Measurements from ENCODE around the gene SLC16A14. TPM values are rescaled to one million over a fixed set of nuclear protein-coding genes. Genes with fewer than 3 reads are reported as not detected.
"Not testable (repeated sequence)": the region's sequence is repeated elsewhere in the genome, so short reads cannot be mapped to it uniquely, and the experiment has no call there.

SLC16A14 gene, protein sequence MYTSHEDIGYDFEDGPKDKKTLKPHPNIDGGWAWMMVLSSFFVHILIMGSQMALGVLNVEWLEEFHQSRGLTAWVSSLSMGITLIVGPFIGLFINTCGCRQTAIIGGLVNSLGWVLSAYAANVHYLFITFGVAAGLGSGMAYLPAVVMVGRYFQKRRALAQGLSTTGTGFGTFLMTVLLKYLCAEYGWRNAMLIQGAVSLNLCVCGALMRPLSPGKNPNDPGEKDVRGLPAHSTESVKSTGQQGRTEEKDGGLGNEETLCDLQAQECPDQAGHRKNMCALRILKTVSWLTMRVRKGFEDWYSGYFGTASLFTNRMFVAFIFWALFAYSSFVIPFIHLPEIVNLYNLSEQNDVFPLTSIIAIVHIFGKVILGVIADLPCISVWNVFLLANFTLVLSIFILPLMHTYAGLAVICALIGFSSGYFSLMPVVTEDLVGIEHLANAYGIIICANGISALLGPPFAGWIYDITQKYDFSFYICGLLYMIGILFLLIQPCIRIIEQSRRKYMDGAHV
- under 1 TPM in 1 of 2 donors, not detected in 1; 0.23 TPM for total RNA-seq
- 0.23 to 0.46 reads per million in 2 donors for total RNA-seq

DNA sequence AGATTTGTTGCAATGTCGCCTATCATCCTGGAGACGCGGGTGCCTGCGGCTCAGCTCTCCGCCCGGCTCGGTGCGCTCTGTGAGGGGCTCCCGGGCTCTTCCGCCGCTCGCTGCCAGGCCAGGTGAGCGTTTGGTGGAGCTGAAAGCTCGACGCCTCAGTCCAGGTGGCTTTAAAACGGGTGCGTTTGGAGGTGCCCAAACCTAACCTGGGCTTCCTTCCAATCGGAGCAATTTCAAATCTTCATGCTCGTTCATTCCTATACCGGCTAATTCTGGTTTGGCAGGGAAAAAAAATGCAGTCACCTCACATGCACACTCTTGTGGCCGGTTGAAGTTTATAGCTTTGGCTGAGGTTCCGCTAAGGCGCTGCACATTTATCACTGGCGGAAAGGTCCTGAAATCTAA is at the start of gene SLC16A14:
Gene SLC16A14, minus strand, starts transcription at position 274 of the 405 bp plus-strand sequence. CDS start 9,572 bp downstream, outside the sequence.
- Mint-ChIP-seq H3K4me1 (peaks cover 20% of the 10 kb centered on the region), H3K27ac (peak within 1 kb of the TSS; percentile 72)

GRCh38 chr2:230106771-230107170 is 38.0 kb upstream of the SLC16A14 start:
- Mint-ChIP-seq H3K27me3 (no peaks in the 10 kb centered on the region), H3K27ac (no peak overlapping the region), H3K4me3 (no peak overlapping the region), H3K4me1 (no peaks in the 10 kb centered on the region), H3K36me3 (ENCODE audit: low read depth) (peaks cover 3% of the 10 kb centered on the region)
- no peak for DNase-seq
- peaks cover 9% of the 10 kb centered on the region for H3K9me3 ChIP-seq (ENCODE audit: control insufficient read depth, low read length, poor library complexity, severe bottlenecking)
- no peak for ATAC-seq

More for the DNA sequence above, at the start of gene SLC16A14:
- peaks cover 24% of the 10 kb centered on the region for H3K27me3 Mint-ChIP-seq
- H3K36me3 Mint-ChIP-seq (ENCODE audit: low read depth): peaks cover 4% of the 10 kb centered on the region
- peak in 1 of 3 donors; percentile 20 for DNase-seq
- no peaks in the 10 kb centered on the region for H3K9me3 ChIP-seq (ENCODE audit: control insufficient read depth, low read length, poor library complexity, severe bottlenecking)
- H3K4me3 Mint-ChIP-seq: peak within 1 kb of the TSS; percentile 94
- ATAC-seq: peak; percentile 24

DNA sequence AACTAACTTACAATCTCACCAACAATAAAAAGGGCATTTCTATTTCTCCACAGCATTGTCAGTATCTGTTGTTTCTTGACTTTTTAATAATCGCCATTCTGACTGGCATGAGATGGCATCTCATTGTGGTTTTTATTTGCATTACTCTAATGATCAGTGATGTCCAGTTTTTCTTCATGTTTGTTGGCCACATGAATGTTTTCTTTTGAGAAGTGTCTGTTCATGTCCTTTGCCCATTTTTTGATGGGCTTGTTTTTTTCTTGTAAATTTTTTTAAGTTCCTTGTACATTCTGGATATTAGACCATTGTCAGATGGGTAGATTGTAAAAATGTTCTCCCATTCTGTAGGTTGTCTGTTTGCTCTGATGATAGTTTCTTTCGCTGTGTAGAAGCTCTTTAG is 33.2 kb upstream of the SLC16A14 start:
- H3K36me3 Mint-ChIP-seq (ENCODE audit: low read depth); H3K4me3 Mint-ChIP-seq; H3K4me1 Mint-ChIP-seq; H3K9me3 ChIP-seq (ENCODE audit: control insufficient read depth, low read length, poor library complexity, severe bottlenecking); H3K27ac Mint-ChIP-seq; H3K27me3 Mint-ChIP-seq; DNase-seq; ATAC-seq: not testable (repeated sequence)

DNA sequence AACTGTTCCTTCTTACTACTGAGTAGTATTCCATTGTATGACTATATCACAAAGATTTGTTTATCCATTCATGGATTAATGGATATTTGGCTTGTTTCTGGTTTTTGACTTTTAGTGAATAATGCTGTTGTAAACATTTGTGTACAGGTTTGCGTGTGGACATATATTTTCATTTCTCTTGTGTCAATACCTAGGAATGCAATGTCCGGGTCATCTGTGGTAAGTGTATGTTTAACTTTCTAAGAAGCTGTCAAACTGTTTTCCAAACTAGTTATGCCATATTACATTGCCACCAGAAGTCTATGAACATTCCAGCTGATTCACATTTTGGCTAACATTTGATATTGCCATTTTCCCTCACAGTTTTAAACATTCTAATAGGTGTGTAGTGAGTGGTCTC is 29.1 kb upstream of the SLC16A14 start:
- H3K4me3 Mint-ChIP-seq: no peak overlapping the region
- ATAC-seq (no peak), DNase-seq (no peak)
- no peaks in the 10 kb centered on the region for H3K27me3 Mint-ChIP-seq
- no peaks in the 10 kb centered on the region for H3K4me1 Mint-ChIP-seq
- no peaks in the 10 kb centered on the region for H3K36me3 Mint-ChIP-seq (ENCODE audit: low read depth)
- no peak overlapping the region for H3K27ac Mint-ChIP-seq
- no peaks in the 10 kb centered on the region for H3K9me3 ChIP-seq (ENCODE audit: control insufficient read depth, low read length, poor library complexity, severe bottlenecking)

GRCh38 chr2:230097424-230097823 is 28.7 kb upstream of the SLC16A14 start:
- H3K27ac Mint-ChIP-seq: no peak overlapping the region
- no peaks in the 10 kb centered on the region for H3K4me1 Mint-ChIP-seq
- ATAC-seq (no peak), DNase-seq (no peak)
- H3K9me3 ChIP-seq (ENCODE audit: control insufficient read depth, low read length, poor library complexity, severe bottlenecking): no peaks in the 10 kb centered on the region
- no peak overlapping the region for H3K4me3 Mint-ChIP-seq
- H3K36me3 Mint-ChIP-seq (ENCODE audit: low read depth): no peaks in the 10 kb centered on the region
- peaks cover 1% of the 10 kb centered on the region for H3K27me3 Mint-ChIP-seq

DNA sequence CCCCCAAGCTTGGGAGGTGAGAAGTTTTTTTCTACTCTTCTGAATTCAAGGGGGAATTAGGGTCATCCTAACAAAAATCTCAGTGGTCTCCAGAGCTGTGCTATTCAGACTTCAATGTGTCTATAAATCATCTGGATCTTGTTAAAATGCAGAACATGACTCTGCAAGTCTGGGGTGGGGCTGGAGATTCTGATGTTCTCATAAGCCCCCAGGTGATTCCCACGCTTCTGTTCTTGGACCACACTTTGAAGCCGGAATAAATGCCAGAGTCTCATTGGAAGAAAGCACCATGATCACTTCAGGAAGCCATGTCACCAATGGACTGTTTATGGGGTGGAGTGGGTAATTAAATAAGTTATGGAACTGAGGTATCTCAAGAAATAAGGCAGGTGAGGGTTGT is 22.2 kb upstream of the SLC16A14 start:
- H3K36me3 Mint-ChIP-seq (ENCODE audit: low read depth): peaks cover 2% of the 10 kb centered on the region
- DNase-seq (no peak), ATAC-seq (no peak)
- H3K27ac Mint-ChIP-seq: no peak overlapping the region
- H3K4me1 Mint-ChIP-seq: no peaks in the 10 kb centered on the region
- no peaks in the 10 kb centered on the region for H3K9me3 ChIP-seq (ENCODE audit: control insufficient read depth, low read length, poor library complexity, severe bottlenecking)
- H3K4me3 Mint-ChIP-seq: no peak overlapping the region
- peaks cover 46% of the 10 kb centered on the region for H3K27me3 Mint-ChIP-seq

DNA sequence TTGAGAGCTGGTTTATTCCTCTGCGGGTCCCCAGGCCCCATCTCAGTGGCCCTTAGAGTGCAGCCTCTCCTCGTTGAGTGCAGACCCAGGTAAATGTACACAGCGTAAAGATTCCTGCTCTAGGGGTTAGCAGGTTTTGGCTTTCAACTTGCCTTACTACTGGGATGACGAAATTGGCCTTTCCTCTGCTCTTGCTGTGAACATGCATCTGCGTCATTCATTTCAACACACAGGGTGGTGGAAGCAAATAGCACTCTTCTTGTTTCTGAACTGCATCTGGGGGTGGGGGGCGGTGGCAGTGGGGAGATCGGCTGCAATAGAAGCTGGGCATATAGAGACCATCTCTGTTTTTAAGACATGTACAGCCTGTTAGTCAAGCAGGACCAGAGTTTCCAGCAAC is 16.5 kb upstream of the SLC16A14 start:
- DNase-seq (no peak), ATAC-seq (no peak)
- no peak overlapping the region for H3K4me3 Mint-ChIP-seq
- no peaks in the 10 kb centered on the region for H3K9me3 ChIP-seq (ENCODE audit: control insufficient read depth, low read length, poor library complexity, severe bottlenecking)
- no peaks in the 10 kb centered on the region for H3K4me1 Mint-ChIP-seq
- no peak overlapping the region for H3K27ac Mint-ChIP-seq
- no peaks in the 10 kb centered on the region for H3K36me3 Mint-ChIP-seq (ENCODE audit: low read depth)
- H3K27me3 Mint-ChIP-seq: peaks cover 24% of the 10 kb centered on the region

- DNase-seq (no peak), ATAC-seq (no peak)
- Mint-ChIP-seq H3K4me3 (no peak overlapping the region), H3K27me3 (no peaks in the 10 kb centered on the region), H3K4me1 (no peaks in the 10 kb centered on the region), H3K36me3 (ENCODE audit: low read depth) (peaks cover 2% of the 10 kb centered on the region), H3K27ac (no peak overlapping the region)
- peaks cover 3% of the 10 kb centered on the region for H3K9me3 ChIP-seq (ENCODE audit: control insufficient read depth, low read length, poor library complexity, severe bottlenecking)
Observed at GRCh38 chr2:230077851-230078547, 9.3 kb upstream of the SLC16A14 start.

GRCh38 chr2:230076819-230077218 is 8.1 kb upstream of the SLC16A14 start:
- no peaks in the 10 kb centered on the region for H3K27me3 Mint-ChIP-seq
- no peak overlapping the region for H3K4me3 Mint-ChIP-seq
- no peaks in the 10 kb centered on the region for H3K4me1 Mint-ChIP-seq
- no peak overlapping the region for H3K27ac Mint-ChIP-seq
- DNase-seq: no peak
- no peak for ATAC-seq
- peaks cover 2% of the 10 kb centered on the region for H3K36me3 Mint-ChIP-seq (ENCODE audit: low read depth)
- peaks cover 3% of the 10 kb centered on the region for H3K9me3 ChIP-seq (ENCODE audit: control insufficient read depth, low read length, poor library complexity, severe bottlenecking)

GRCh38 chr2:230075988-230076631 is 7.4 kb upstream of the SLC16A14 start:
- no peaks in the 10 kb centered on the region for H3K4me1 Mint-ChIP-seq
- ATAC-seq (no peak), DNase-seq (no peak)
- peaks cover 2% of the 10 kb centered on the region for H3K36me3 Mint-ChIP-seq (ENCODE audit: low read depth)
- no peak overlapping the region for H3K4me3 Mint-ChIP-seq
- H3K27me3 Mint-ChIP-seq: no peaks in the 10 kb centered on the region
- no peak overlapping the region for H3K27ac Mint-ChIP-seq
- H3K9me3 ChIP-seq (ENCODE audit: control insufficient read depth, low read length, poor library complexity, severe bottlenecking): peaks cover 3% of the 10 kb centered on the region

DNA sequence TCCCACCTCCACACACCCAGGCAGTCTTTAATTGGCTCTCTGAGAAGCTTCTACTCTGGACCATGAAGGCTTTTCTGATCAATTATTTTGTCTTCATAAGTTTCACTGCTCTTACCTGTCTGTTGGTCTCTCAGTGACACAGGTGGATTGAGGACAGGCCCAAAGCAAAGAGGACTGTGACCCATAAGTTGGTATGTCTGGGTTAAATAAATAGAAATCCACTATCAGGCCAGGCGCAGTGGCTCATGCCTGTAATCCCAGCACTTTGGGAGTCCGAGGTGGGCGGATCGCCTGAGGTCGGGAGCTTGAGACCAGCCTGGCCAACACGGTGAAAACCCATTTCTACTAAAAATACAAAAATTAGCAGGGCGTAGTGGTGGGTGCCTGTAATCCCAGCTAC is 2.7 kb upstream of the SLC16A14 start:
- DNase-seq (no peak), ATAC-seq (no peak)
- H3K4me1 Mint-ChIP-seq: peaks cover 20% of the 10 kb centered on the region
- H3K9me3 ChIP-seq (ENCODE audit: control insufficient read depth, low read length, poor library complexity, severe bottlenecking): peaks cover 3% of the 10 kb centered on the region
- peaks cover 17% of the 10 kb centered on the region for H3K27me3 Mint-ChIP-seq
- H3K36me3 Mint-ChIP-seq (ENCODE audit: low read depth): peaks cover 4% of the 10 kb centered on the region
- H3K4me3 Mint-ChIP-seq: no peak overlapping the region
- no peak overlapping the region for H3K27ac Mint-ChIP-seq

DNA sequence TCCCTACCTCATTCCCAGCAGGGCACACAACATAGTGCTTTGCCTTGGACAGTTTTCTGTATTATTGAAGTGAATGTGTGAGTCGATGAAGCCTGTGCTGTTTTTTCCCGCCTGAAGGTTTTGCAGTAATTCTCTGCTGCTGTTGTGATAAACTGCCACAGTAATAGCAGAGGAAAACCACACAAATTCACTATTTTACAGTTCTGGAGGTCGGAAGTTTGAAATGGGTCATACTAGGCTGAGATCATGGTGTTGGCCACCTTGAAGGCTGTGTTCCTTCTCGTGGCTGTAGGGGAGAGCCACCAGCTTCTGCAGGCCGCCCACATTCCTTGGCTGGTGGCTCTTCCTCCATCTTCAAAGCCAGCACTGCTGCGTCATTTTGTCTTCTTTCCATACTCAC is 678 bp upstream of the SLC16A14 start:
- Mint-ChIP-seq H3K4me3 (peak overlapping the region; percentile 94), H3K4me1 (peaks cover 20% of the 10 kb centered on the region), H3K27me3 (peaks cover 17% of the 10 kb centered on the region), H3K27ac (no peak overlapping the region), H3K36me3 (ENCODE audit: low read depth) (peaks cover 4% of the 10 kb centered on the region)
- no peaks in the 10 kb centered on the region for H3K9me3 ChIP-seq (ENCODE audit: control insufficient read depth, low read length, poor library complexity, severe bottlenecking)
- no peak for ATAC-seq
- no peak for DNase-seq

DNA sequence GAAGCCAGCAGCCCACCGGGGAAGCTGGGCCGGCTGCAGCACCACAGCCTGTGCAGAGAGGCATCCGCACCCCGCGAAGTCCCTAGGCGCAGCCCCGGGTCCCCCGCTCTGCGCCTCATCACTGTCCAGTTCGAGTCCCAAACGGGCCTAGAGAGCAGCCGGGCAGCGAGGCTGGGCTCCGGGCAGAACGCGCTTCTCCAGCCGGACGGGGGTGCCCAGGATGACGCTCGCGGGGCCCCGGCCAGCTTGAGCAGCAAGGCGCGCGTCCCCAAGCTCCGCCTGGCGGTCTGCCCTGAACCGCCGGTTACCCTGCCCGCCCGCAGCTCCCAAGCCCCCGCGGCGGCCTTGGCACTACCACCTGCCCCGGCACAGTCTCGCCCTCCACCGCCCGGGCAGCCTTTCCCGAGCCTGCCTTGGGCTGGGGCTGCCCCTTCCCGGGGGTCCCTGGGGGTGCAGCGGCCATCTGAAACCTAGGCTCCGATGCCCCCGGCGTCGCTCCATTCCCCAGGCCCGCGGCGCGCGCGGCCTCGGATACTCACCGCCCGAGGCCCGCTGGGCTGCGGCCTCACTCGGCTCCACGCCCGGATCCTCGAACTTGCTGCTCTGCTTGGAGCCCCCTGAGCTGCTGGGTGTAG is 591 bp downstream of the SLC16A14 start:
- no peaks in the 10 kb centered on the region for H3K9me3 ChIP-seq (ENCODE audit: control insufficient read depth, low read length, poor library complexity, severe bottlenecking)
- Mint-ChIP-seq H3K27me3 (peaks cover 29% of the 10 kb centered on the region), H3K36me3 (ENCODE audit: low read depth) (peaks cover 6% of the 10 kb centered on the region), H3K27ac (no peak overlapping the region), H3K4me3 (peak overlapping the region; percentile 94), H3K4me1 (peaks cover 20% of the 10 kb centered on the region)
- DNase-seq (peak in 1 of 3 donors; percentile 9), ATAC-seq (peak; percentile 52)
